Measurements from ENCODE around the gene CACNA2D4.

The CACNA2D4 gene

DNA sequence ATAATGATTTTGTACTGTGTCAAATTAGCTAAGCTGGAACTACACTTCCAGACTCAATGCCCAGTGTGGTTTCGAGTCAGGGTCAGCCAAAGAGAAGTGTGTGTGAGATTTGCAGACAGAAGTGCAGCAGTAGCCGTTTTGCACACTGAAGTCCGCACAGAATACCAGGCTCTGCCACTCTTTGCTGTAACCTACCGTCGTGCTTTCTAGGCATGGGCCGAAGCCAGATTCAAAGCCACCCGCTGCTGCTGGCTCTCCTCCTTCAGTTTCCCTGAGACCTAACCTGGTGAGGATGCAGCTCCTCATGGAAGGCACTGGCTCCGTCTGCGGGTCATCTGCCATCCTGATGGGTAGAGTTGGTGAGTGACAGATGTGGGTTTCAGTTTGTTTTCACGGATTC is 49.3 kb downstream of the CACNA2D4 start:
- DNase-seq = peak; percentile 13

- peak; percentile 21 for DNase-seq
Observed at GRCh38 chr12:1865284-1865866, 53.1 kb downstream of the CACNA2D4 start.

GRCh38 chr12:1864867-1865266 is 53.6 kb downstream of the CACNA2D4 start:
- peak; percentile 7 for DNase-seq

- peak; percentile 49 for DNase-seq
Observed at GRCh38 chr12:1864456-1864855, 54.0 kb downstream of the CACNA2D4 start.

DNA sequence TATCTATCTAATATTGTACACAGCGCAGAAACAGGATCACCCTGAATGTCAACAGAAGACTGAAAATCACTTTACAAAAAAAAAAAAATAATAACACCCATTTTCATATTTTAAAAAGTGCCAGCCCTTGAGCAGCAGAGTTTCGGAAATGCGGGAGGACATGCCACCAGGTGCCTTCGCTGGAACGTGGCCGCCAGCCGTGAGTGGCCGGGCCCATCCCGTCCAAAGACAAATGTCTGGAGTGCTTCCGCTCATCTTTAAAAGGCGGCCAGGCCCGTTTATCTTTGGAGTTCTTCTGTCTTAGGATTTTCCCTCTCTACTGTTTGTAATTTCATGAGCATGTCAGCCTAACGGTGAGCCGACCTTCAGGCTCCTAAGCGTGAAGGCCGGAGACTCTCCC is 54.6 kb downstream of the CACNA2D4 start:
- no peak for DNase-seq

DNA sequence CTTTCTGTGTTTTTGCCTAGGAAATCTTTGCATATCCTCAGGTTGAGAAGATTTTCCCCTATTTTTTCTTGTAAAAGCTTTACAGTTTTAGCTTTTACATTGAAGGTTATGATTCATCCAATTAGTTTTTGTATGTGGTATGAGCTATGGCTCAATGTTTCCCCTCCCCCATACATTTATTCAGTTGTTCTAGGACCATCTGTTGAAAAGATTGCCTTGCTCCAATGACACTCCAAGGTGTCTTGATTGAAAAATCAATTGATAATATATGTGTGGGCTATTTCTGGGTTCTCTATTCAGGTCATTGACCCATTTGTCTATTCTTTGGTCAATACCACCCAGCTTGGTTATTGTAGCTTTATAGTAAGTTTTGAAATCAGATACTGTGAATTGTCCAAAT is 55.5 kb downstream of the CACNA2D4 start:
- no peak for DNase-seq

GRCh38 chr12:1859643-1860042 is 58.8 kb downstream of the CACNA2D4 start:
- DNase-seq = no peak

GRCh38 chr12:1858456-1858855 is 60.0 kb downstream of the CACNA2D4 start:
- no peak for DNase-seq

DNA sequence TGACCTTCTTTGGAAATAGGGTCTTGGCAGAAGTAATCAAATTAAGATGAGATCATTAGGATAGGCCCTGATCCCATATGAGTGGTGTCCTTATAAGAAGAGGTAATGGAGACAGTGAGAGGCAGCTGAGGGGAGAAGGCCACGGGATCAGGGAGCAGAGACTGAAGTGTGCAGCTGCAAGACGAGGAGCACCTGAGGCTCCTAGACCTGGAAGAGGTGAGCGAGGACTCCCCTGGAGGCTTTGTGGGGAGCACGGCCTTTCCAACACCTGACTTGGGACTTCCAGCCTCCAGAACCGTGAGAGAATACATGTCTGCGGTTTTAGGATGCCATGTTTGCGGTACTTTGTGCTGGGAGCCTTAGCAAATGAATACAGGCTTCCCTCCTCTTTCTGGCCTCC is 60.6 kb downstream of the CACNA2D4 start:
- no peak for DNase-seq

GRCh38 chr12:1857086-1857485 is 61.4 kb downstream of the CACNA2D4 start:
- DNase-seq = no peak

DNA sequence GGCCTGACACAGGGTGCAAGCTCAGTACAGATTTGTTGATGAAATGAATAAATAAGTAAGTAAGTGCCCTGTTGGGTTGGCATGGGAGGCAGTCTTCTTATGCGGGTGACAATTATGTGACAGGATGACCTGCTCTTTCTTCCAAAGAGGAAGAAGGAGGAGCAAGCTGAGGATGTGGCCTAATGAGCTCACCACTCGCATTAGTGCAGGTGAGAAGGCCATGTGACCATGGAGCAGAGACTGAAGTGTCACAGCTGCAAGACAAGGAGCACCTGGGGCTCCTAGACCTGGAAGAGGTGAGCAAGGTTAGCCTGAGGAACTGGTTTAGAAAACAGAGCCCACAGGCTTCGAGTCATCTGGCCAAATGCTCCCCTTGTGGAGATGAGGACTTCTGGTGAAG is 63.2 kb downstream of the CACNA2D4 start:
- DNase-seq = no peak

- DNase-seq = no peak
Observed at GRCh38 chr12:1853716-1854115, 64.7 kb downstream of the CACNA2D4 start.

- no peak for DNase-seq
Observed at GRCh38 chr12:1852076-1852475, 66.4 kb downstream of the CACNA2D4 start.

DNA sequence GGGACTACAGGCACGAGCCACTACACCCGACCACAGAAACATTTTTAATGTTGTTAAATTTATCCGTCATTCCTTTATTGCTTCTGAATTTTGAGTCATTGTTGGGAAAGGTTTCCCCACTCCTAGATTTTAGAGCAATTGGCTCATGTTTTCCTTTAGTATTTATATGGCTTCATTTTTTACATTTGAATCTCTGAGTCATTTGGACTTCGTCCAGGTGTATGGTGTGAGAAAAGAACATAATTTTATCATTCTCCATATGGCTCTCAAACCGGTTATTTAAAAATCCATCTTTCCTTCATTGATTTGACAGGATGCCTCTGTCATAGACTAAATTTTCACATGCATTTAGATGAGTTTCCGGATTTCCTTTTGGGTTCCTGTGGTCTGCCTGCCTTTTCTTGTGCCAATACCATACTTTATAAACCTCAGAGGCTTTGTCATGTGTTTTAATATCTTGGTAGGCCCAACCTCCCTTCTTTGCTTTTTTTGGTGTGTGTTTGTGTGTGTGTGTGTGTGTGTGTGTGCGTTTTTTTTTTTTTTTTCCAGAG is 67.2 kb downstream of the CACNA2D4 start:
- DNase-seq = no peak

GRCh38 chr12:1848745-1849144 is 69.7 kb downstream of the CACNA2D4 start:
- DNase-seq = no peak

GRCh38 chr12:1848146-1848545 is 70.3 kb downstream of the CACNA2D4 start:
- no peak for DNase-seq

- no peak for DNase-seq
Observed at GRCh38 chr12:1847411-1847810, 71.0 kb downstream of the CACNA2D4 start.

DNA sequence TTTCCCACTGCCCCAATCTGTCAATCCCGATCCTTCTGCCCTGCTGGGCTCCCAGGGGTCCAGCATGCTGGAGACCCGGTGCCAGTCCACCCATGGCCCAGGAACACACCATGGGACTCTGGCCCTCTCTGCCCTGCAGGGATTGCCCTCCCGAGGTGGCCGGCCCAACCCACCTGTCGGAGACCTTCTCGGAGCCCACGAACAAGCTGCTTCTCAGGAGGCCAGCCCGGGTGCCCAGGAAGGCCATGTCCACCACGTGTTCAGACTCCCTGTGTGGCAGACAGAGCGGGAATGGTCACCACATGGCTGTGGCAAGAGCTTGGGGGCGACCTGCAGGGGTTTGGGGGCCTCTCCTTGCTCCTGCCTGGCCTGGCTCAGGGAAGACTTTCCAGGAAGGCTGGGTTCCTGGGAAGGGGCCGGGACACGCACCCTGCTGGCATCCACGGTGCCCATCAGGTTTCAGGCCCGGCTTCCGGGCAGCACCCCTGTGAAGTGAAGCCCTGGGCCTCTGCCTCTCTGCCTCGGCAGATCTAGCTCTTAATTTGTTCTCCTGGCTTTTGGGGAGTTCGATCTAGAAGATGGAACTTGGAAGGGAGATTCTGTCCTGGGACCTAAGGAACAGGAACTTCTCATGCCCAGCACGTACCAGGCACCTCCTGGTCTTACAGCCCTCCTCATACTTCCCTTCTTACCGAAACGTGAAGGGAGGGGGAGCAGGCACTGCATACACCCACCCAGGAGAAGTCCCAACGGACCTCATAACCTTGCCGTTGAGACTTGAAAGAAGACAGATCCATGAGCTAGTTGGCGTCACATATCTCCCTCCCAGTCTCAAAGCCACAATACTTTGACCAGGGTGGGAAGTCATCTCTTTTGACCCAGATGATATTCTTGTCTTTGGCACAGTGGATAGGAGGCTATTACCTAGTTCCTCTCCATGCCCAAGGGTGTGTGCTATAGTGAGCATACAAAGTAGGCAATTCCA is 71.7 kb downstream of the CACNA2D4 start:
- DNase-seq = no peak

- DNase-seq = no peak
Observed at GRCh38 chr12:1845886-1846285, 72.6 kb downstream of the CACNA2D4 start.

DNA sequence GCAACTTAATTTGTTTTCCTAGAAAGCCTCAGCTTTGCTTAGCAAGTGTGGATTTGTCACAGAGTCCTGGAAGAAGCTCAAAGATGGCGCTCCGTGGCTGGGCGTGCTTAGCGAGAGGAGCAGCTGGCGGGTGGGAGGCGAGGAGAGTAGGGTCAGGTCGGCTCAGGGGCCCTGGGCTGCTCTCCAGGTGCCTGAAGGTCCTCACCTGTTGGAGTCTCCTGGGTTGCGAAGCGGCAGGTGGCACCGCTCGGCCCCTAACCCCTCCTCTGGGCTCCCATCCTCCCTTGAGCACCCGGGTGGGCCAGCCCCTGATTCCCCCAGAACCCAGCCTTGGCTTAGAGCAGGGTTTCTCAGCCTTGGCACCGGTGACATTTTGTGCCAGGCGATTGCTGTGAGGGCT is 73.0 kb downstream of the CACNA2D4 start:
- DNase-seq = no peak

DNA sequence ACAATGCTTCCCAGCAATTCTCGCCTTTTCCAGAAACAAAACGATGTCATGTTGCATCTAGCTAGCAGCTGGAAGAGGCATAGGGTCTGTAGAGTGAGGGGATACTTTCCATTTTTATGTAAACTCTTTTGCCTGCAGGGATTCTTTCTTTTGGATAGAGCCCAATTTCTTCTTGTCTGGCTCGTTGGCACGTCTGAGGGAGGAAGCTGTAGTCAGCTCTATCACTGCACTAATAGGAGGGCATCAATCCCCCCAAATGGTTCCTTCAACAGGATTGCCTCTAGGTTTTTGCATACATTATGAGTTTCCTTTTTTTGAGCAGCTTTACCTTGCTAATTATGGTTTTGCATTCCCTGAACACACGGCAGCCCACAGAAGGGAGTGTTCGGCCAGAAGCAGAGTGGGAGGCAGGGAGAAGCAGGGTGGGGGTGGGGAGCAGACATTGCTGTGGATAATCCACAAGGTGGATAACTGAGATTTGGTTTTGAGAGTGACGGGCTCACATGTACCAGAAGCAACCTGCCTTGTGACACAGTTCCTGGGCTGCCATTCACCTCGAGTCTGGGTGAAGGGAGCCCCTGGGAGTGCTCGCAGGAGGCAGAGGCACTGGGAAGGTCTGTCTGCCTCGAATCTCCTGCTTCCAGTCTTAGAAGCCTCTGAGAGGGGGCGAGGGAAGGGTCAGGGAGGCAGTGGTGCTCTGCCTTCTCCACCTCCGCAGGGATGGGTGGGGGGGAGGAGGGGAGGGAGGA is 73.6 kb downstream of the CACNA2D4 start:
- DNase-seq = no peak

- DNase-seq = no peak
Observed at GRCh38 chr12:1844223-1844622, 74.2 kb downstream of the CACNA2D4 start.

GRCh38 chr12:1843641-1844005 is 74.8 kb downstream of the CACNA2D4 start:
- no peak for DNase-seq
